H1 (cell line): ENCODE results near the gene OLFM1. TPM values are rescaled to one million over a fixed set of nuclear protein-coding genes. Genes with fewer than 3 reads are reported as not detected.

ENCODE experiments used
- CTCF ChIA-PET: fragments of 300-600 bp; sonication (Branson Sonifier 250); formaldehyde crosslinking; loops from one replicate; lab custom pipeline; 2021; ENCODE audit not compliant: partially characterized antibody; lab: Charles Lee
- POLR2A ChIA-PET: fragments of 300-600 bp; sonication (Branson Sonifier 250); formaldehyde crosslinking; loops from one replicate; lab custom pipeline; 2021; ENCODE audit warnings: inconsistent platforms; ENCODE audit not compliant: partially characterized antibody; lab: Charles Lee
- DNase-seq, 2 experiments: peaks; one replicate each; pipeline versions ENCODE4 v3.0.0 to v3.0.0-alpha.2; 2010 to 2022; ENCODE audit warnings: low spot score in 2 of 2, low read depth in 1 of 2, mixed read lengths in 1 of 2
- FAIRE-seq: peaks from 2 replicates; lab custom pipeline; 2011; peaks lifted over from hg19 to GRCh38; lab: Jason Lieb, UNC
- H2AFZ ChIP-seq: 2 replicates; pipeline ENCODE4 v1.8.1; 2012; ENCODE audit warnings: low read length, inconsistent platforms
- H2AK5ac ChIP-seq: 2 replicates; pipeline ENCODE4 v1.6.1; 2013; ENCODE audit warnings: low read depth, low read length
- H2BK120ac ChIP-seq: replicated peaks from 2 replicates; pipeline ENCODE3; 2013; ENCODE audit warnings: low read depth, low read length, inconsistent platforms
- H2BK12ac ChIP-seq: 2 replicates; pipeline ENCODE4 v1.6.1; 2013; ENCODE audit warnings: low read depth, low read length
- H2BK15ac ChIP-seq: 2 replicates; pipeline ENCODE4 v1.6.1; 2013; ENCODE audit warnings: low read length
- H2BK20ac ChIP-seq: 2 replicates; pipeline ENCODE4 v1.6.1; 2013; ENCODE audit warnings: low read length
- H2BK5ac ChIP-seq: 2 replicates; pipeline ENCODE4 v1.6.1; 2013; ENCODE audit warnings: low read depth, low read length
- H3K14ac ChIP-seq: 2 replicates; pipeline ENCODE4 v1.6.1; 2013; ENCODE audit warnings: inconsistent platforms; ENCODE audit not compliant: insufficient read length
- H3K18ac ChIP-seq: 2 replicates; pipeline ENCODE4 v1.6.1; 2013; ENCODE audit warnings: low read length; ENCODE audit errors: extremely low read depth
- H3K23ac ChIP-seq: 2 replicates; pipeline ENCODE4 v1.6.1; 2013; ENCODE audit warnings: inconsistent platforms; ENCODE audit not compliant: insufficient read length
- H3K23me2 ChIP-seq: 2 replicates; pipeline ENCODE4 v1.6.1; 2013; ENCODE audit warnings: low read depth, low read length
- H3K27ac ChIP-seq: 2 replicates; pipeline ENCODE4 v1.6.1; 2011; ENCODE audit warnings: low read depth, low read length, inconsistent platforms
- H3K27me3 ChIP-seq, 4 experiments: replicated peaks in 1 of 4; 1 replicate in 1 of 4; 2 replicates in 3 of 4; pipeline versions ENCODE4 v1.6.1 to v1.8.1; 2011 to 2013; ENCODE audit warnings: low read length in 3 of 4, mild to moderate bottlenecking in 3 of 4, inconsistent platforms in 2 of 4, mixed read lengths in 2 of 4, moderate library complexity in 1 of 4; ENCODE audit not compliant: control insufficient read depth in 3 of 4, insufficient read depth in 3 of 4; ENCODE audit errors: extremely low read depth in 1 of 4
- H3K36me3 ChIP-seq, 4 experiments: 2 replicates each; pipeline versions ENCODE4 v1.6.1 to v1.8.1; 2011 to 2013; ENCODE audit warnings: mild to moderate bottlenecking in 4 of 4, low read length in 3 of 4, moderate library complexity in 2 of 4, control low read depth in 1 of 4, inconsistent platforms in 1 of 4; ENCODE audit not compliant: insufficient read depth in 4 of 4, control insufficient read depth in 2 of 4
- H3K4ac ChIP-seq: replicated peaks from 2 replicates; pipeline ENCODE3; 2013; ENCODE audit warnings: low read length, low read depth, mixed read lengths, inconsistent platforms; ENCODE audit not compliant: insufficient read length
- H3K4me1 ChIP-seq, 4 experiments: replicated peaks in 1 of 4; 1 replicate in 1 of 4; 2 replicates in 3 of 4; pipeline versions ENCODE4 v1.6.1 to v1.8.1; 2011 to 2013; ENCODE audit warnings: low read length in 3 of 4, inconsistent platforms in 2 of 4, mixed read lengths in 1 of 4; ENCODE audit not compliant: insufficient read depth in 4 of 4, control insufficient read depth in 3 of 4
- H3K4me2 ChIP-seq, 2 experiments: 2 replicates each; pipeline versions ENCODE4 v1.6.1 to v1.8.1; 2011 to 2013; ENCODE audit warnings: low read depth in 2 of 2, low read length in 2 of 2, control low read depth in 1 of 2, inconsistent platforms in 1 of 2, mild to moderate bottlenecking in 1 of 2; ENCODE audit not compliant: insufficient read depth in 1 of 2
- H3K4me3 ChIP-seq, 4 experiments: fragments of 200-600, 300-600 bp in 1 of 4; sonication (generic), shearing (Covaris generic), sonication (Bioruptor Twin) in 1 of 4; 2 replicates each; pipeline versions ENCODE4 v1.5.1 to v1.8.1; 2011 to 2016; ENCODE audit warnings: low read length in 4 of 4, low read depth in 3 of 4, control low read depth in 2 of 4, inconsistent platforms in 2 of 4, mild to moderate bottlenecking in 2 of 4, mixed read lengths in 1 of 4, moderate library complexity in 1 of 4; ENCODE audit not compliant: insufficient read depth in 2 of 4; ENCODE audit errors: extremely low read depth in 1 of 4
- H3K56ac ChIP-seq: replicated peaks from 2 replicates; pipeline ENCODE3; 2013; ENCODE audit warnings: low read depth, mild to moderate bottlenecking, mixed read lengths, low read length, inconsistent platforms; ENCODE audit not compliant: insufficient read length
- H3K79me1 ChIP-seq: 2 replicates; pipeline ENCODE4 v1.6.1; 2013; ENCODE audit warnings: low read depth, low read length, control low read depth
- H3K79me2 ChIP-seq, 2 experiments: 2 replicates each; pipeline versions ENCODE4 v1.6.1 to v1.8.1; 2012 to 2013; ENCODE audit warnings: low read length in 2 of 2, mild to moderate bottlenecking in 2 of 2, inconsistent platforms in 1 of 2; ENCODE audit not compliant: insufficient read depth in 2 of 2, control insufficient read depth in 1 of 2
- H3K9ac ChIP-seq, 4 experiments: replicated peaks in 1 of 4; 1 replicate in 1 of 4; 2 replicates in 3 of 4; pipeline versions ENCODE4 v1.6.1 to v1.8.1; 2011 to 2013; ENCODE audit warnings: low read depth in 3 of 4, low read length in 3 of 4, control low read depth in 2 of 4, mild to moderate bottlenecking in 2 of 4, moderate library complexity in 2 of 4, inconsistent platforms in 1 of 4; ENCODE audit errors: extremely low read depth in 1 of 4
- H3K9me3 ChIP-seq, 2 experiments: 2 replicates each; pipeline versions ENCODE4 v1.6.1 to v1.8.1; 2012 to 2013; ENCODE audit warnings: mild to moderate bottlenecking in 2 of 2, moderate library complexity in 2 of 2, control low read depth in 1 of 2, inconsistent platforms in 1 of 2, low read depth in 1 of 2, low read length in 1 of 2, mixed read lengths in 1 of 2; ENCODE audit not compliant: insufficient read depth in 2 of 2
- H4K20me1 ChIP-seq, 2 experiments: replicated peaks in 1 of 2; 2 replicates each; pipeline versions ENCODE3 to v1.8.1; 2011 to 2013; ENCODE audit warnings: inconsistent platforms in 2 of 2, low read length in 2 of 2, mild to moderate bottlenecking in 1 of 2; ENCODE audit not compliant: insufficient read depth in 2 of 2, control insufficient read depth in 1 of 2
- H4K5ac ChIP-seq: 2 replicates; pipeline ENCODE4 v1.6.1; 2013; ENCODE audit warnings: low read length, low read depth, mixed read lengths, inconsistent platforms; ENCODE audit not compliant: insufficient read length
- H4K8ac ChIP-seq: 2 replicates; pipeline ENCODE4 v1.8.0; 2013; ENCODE audit warnings: mild to moderate bottlenecking, moderate library complexity, low read length, inconsistent platforms; ENCODE audit not compliant: insufficient read depth; ENCODE audit errors: extremely low read depth
- H4K91ac ChIP-seq: replicated peaks from 2 replicates; pipeline ENCODE3; 2013; ENCODE audit warnings: low read length, mixed read lengths, inconsistent platforms; ENCODE audit not compliant: insufficient read length
- WGBS, 2 experiments: shearing (Covaris generic) in 1 of 2; methylation state at CpG; one replicate each; pipeline versions ENCODE4 v1.1.6 to v1.1.7; 2013 to 2015; ENCODE audit warnings: low lambda C conversion rate in 2 of 2, mixed read lengths in 2 of 2, inconsistent platforms in 1 of 2, low coverage in 1 of 2, missing lambda C conversion rate in 1 of 2; ENCODE audit not compliant: insufficient replicate concordance in 2 of 2, insufficient coverage in 1 of 2, insufficient read length in 1 of 2; ENCODE audit errors: extremely low coverage in 1 of 2, missing lambda C conversion rate in 1 of 2; 5-methylcytosine and 5-hydroxymethylcytosine counted together
- polyA plus RNA-seq, 7 experiments: library from polyadenylated mRNA; depleted of rRNA in 3 of 7; stranded (reverse) in 5 of 7; unstranded in 2 of 7; fragments of >200 nt in 5 of 7; fragments of 200-250 nt in 2 of 7; gene quantifications; 1 replicate in 5 of 7; 2 replicates in 1 of 7; 4 replicates in 1 of 7; pipeline versions ENCODE4 v1.2.1 to v1.2.3, GENCODE V29; 2011 to 2013; ENCODE audit warnings: missing spikeins in 2 of 7, mixed read lengths in 2 of 7
- total RNA-seq: library from RNA; stranded (reverse); fragmentation: NEBNext Ultra II Directional; extraction: Animal tissue kit (Norgen Biotek cat#: 25700); gene quantifications from 2 replicates; pipeline ENCODE4 v1.2.1, GENCODE V29; 2021

OLFM1 gene
- total and polyA plus RNA-seq, 2 of the 8 experiments (the other 6 are each of a cell fraction or from before 2014, with no cell fraction given), result 53.0 to 53.4 TPM

DNA sequence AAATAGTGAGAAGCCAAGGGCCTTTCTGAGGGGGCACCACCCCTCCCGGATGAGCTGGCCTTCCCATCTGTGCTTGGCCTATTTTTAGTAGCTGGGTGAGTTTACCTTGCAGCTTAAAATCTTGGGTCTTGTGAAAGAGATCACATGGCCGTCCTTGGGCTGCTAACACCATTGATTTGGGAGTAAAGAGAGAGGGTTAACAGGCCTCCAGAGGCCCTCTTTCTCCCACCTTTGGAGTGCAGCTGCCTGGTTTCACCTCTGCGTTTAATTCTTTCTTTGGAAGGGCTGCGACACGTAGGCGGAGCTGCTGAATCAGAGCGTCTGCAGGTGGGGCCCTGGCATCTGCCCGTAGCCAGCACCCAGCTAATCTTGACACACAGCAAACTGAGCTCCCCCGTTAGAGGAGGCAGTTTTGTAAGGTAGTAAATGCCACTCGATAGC, 12.8 kb downstream of the OLFM1 start:
- CTCF ChIA-PET, result interaction anchor here (0.9 to 1.9 kb wide), 6 partner anchors 12 to 312 kb away, joined by 3 to 5 read pairs (median 3); partner anchors contain the start of gene OLFM1
- no peak for FAIRE-seq

More for the DNA sequence above, 12.8 kb downstream of the OLFM1 start:
- no peak overlapping the region for H4K91ac ChIP-seq
- H3K9me3 ChIP-seq, result no peaks in the 10 kb centered on the region
- no peak overlapping the region for H3K56ac ChIP-seq
- H3K4me3 ChIP-seq, result no peak overlapping the region
- POLR2A ChIA-PET, result interaction anchor here (0.8 kb wide), 1 partner anchor 22 kb away, joined by 3 read pairs; no protein-coding TSS in a partner anchor
- peaks cover 0 to 5% of the 10 kb centered on the region in 2 experiments for H4K20me1 ChIP-seq
- no peak for DNase-seq
- no peak overlapping the region for H3K4ac ChIP-seq
- H3K27ac ChIP-seq, result no peak overlapping the region
- no peak overlapping the region for H2BK12ac ChIP-seq
- H3K36me3 ChIP-seq, result peaks cover 0 to 28% (median 14%) of the 10 kb centered on the region in 4 experiments; a peak in 5 of 8 replicates
- no peaks in the 10 kb centered on the region for H3K79me1 ChIP-seq
- H3K4me1 ChIP-seq, result no peaks in the 10 kb centered on the region; a peak in 2 of 7 replicates
- no peak overlapping the region for H4K5ac ChIP-seq
- no peak overlapping the region for H2AFZ ChIP-seq
- H2AK5ac ChIP-seq, result no peak overlapping the region
- H2BK20ac ChIP-seq, result no peak overlapping the region
- H3K18ac ChIP-seq, result no peak overlapping the region
- no peak overlapping the region for H3K9ac ChIP-seq
- no peak overlapping the region for H3K4me2 ChIP-seq
- no peak overlapping the region for H2BK5ac ChIP-seq
- H3K23me2 ChIP-seq, result no peaks in the 10 kb centered on the region
- WGBS, 2 experiments, result 91% methylated on average over 10 of the region's 10 CpGs; no CpG with 5 or more reads in 1 of the 2 experiments
- no peak overlapping the region for H3K14ac ChIP-seq
- H2BK120ac ChIP-seq, result no peak overlapping the region
- H4K8ac ChIP-seq, result no peak overlapping the region
- no peak overlapping the region for H3K23ac ChIP-seq
- H3K27me3 ChIP-seq, result no peaks in the 10 kb centered on the region
- H2BK15ac ChIP-seq, result no peak overlapping the region
- no peaks in the 10 kb centered on the region for H3K79me2 ChIP-seq
